ENCODE measurements around the gene ARHGAP1. TPM values are rescaled to one million over a fixed set of nuclear protein-coding genes. Genes with fewer than 3 reads are reported as not detected.
A peak's percentile ranks its signal among the peaks of the same experiment; 100 is the strongest.
"Not testable (repeated sequence)": the region's sequence is repeated elsewhere in the genome, so short reads cannot be mapped to it uniquely, and the experiment has no call there.

Gene ARHGAP1
- total RNA-seq, 1 donor from 2014 or later: 152 TPM

DNA sequence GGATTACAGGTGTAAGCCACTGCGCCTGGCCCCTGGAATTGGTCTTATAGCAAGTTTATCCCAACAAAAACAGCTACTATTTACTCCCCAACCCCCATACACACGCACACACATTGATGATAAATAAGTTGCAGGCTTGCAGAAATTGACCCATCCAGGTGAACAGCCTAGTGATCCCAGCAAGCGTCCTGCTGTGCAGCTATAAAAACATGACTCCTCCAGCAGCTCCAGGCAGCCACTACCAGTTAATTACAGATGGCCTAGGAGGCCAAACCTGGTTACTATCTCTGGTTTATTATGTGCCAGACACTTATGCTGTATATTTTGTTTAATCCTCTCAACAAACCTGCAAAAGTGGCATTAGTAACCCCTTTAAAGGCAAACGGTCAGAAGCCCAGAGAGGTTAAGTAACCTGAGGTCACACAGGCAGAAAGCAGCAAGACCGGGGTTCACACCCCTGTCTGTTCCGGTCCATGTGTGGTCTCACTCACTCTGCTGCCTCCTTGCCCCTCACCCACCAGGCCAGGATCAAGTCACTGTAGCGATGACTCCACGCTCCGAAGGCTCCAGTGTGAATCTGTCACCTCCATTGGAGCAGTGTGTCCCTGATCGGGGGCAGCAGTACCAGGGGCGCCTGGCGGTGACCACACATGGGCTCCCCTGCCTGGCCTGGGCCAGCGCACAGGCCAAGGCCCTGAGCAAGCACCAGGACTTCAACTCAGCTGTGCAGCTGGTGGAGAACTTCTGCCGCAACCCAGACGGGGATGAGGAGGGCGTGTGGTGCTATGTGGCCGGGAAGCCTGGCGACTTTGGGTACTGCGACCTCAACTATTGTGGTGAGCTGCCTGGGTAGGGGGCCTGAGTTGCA is 25.2 kb upstream of the ARHGAP1 start:
- no peak for DNase-seq (ENCODE audit: low spot score)
- intact Hi-C loops (cut with DNase I): no loop called here

DNA sequence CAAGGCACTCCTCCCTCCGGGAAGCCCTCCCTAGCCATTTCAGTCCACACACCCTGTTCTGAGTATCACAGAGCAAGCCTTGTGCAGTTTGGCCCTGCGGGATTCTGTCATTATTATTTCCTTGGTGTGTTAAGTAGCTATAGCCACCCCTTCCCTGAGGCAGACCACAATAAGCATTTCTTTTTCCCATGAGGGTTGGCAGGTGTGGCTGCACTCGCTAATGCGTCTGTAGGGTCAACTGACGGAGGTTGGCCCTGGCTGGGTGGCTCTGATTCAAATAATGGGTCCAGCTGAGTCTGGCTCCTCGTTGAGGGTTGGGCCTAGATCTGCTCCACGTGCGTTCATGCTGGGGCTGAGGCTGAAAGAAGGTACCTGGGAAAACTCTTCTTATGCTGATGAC is 23.7 kb upstream of the ARHGAP1 start:
- intact Hi-C loops (cut with DNase I): no loop called here

GRCh38 chr11:46723359-46723680 is 22.9 kb upstream of the ARHGAP1 start:
- intact Hi-C loops (cut with DNase I): no loop called here
- DNase-seq (ENCODE audit: low spot score): no peak

More for the DNA sequence above, 23.7 kb upstream of the ARHGAP1 start:
- DNase-seq (ENCODE audit: low spot score): no peak

GRCh38 chr11:46722566-46723358 is 22.3 kb upstream of the ARHGAP1 start:
- intact Hi-C loops (cut with DNase I): no loop called here
- DNase-seq (ENCODE audit: low spot score): no peak

- DNase-seq (ENCODE audit: low spot score): no peak
- intact Hi-C loops (cut with DNase I): no loop called here
These were observed 20.9 kb upstream of the ARHGAP1 start for GRCh38 chr11:46721286-46721685.

GRCh38 chr11:46719543-46720218 is 19.3 kb upstream of the ARHGAP1 start:
- DNase-seq (ENCODE audit: low spot score): no peak
- intact Hi-C loops (cut with DNase I): no loop called here

- intact Hi-C loops (cut with DNase I): no loop called here
These were observed 18.7 kb upstream of the ARHGAP1 start, which contains the start of gene F2 for GRCh38 chr11:46719048-46719542. F2 (plus strand) TSS chr11:46719213; CDS start chr11:46719236, 23 bp downstream.

GRCh38 chr11:46718155-46719019 is 18.0 kb upstream of the ARHGAP1 start:
- intact Hi-C loops (cut with DNase I): no loop called here

More at GRCh38 chr11:46719048-46719542, 18.7 kb upstream of the ARHGAP1 start, which contains the start of gene F2:
- no peak for DNase-seq (ENCODE audit: low spot score)

DNA sequence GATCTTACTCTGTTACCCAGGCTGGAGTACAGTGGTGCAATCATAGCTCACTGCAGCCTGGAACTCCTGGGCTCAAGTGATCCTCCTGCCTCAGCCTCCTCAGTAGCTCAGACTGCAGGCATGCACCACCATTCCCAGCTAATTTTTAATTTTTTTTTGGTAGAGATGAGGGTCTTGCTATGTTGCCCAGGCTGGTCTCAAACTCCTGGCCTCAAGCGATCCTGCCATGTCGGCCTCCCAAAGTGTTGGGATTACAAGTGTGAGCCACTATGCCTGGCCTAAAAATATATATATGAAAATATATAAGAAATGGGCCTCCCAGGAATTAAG is 17.4 kb upstream of the ARHGAP1 start:
- DNase-seq (ENCODE audit: low spot score): not testable (repeated sequence)

More at GRCh38 chr11:46718155-46719019, 18.0 kb upstream of the ARHGAP1 start:
- no peak for DNase-seq (ENCODE audit: low spot score)

GRCh38 chr11:46712874-46713576 is 12.6 kb upstream of the ARHGAP1 start:
- intact Hi-C loops (cut with DNase I): no loop called here
- no peak for DNase-seq (ENCODE audit: low spot score)

More for the DNA sequence above, 17.4 kb upstream of the ARHGAP1 start:
- intact Hi-C loops (cut with DNase I): not testable (repeated sequence)

DNA sequence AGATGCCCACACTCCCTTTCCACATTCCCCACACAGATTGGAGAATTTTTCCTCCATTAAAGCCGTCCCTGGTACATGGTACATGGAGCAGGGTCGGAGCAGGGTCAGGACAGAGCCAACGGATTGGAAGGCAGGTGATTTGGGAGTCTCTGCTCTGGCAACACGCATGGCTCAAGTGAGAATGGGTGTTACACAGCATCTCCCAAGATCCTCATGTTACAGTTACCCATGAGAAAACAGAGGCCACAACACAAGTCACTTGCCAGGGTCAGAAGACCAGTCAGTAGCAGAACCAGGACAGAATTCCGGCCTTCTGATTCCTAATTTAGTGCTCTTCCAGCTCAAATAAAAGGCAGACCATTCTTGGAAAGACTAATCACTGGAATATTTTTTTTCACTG is 10.9 kb upstream of the ARHGAP1 start:
- DNase-seq (ENCODE audit: low spot score): no peak
- intact Hi-C loops (cut with DNase I): no loop called here

DNA sequence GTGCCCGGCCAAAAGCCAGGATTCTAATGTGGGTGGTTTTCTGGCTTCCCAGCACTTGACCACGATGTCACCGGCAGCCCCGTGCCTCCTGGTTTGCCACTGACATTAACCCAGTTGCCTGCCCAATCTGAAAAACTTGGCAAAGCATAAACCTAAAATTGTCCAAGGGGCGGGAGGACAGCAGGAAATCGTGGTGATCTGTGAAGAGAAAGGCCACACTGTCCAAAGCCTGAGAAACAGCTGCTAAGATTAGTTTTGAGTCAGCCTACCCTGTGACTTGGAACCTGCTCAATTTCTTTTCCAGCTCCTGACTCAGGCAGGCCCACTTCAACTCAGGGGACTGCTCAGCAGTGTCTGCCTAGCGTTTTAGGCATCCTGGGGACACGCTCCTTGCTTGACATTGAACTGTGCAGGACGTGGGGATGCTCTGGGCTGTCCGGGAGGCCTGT is 10.4 kb upstream of the ARHGAP1 start:
- intact Hi-C loops (cut with DNase I): no loop called here
- peak; percentile 82 for DNase-seq (ENCODE audit: low spot score)

DNA sequence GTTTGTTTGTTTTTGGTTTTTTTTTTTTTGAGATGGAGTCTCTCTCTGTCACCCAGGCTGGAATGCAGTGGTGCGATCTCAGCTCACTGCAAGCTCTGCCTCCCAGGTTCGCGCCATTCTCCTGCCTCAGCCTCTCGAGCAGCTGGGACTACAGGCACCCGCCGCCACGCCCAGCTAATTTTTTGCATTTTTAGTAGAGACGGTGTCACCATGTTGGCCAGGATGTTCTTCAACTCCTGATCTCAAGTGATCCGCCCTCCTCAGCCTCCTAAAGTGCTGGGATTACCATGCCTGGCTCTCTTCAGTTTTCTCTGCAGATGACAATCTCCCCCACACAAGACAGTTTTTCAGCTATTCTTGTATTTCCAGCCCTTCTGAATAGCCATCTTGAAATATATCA is 8.9 kb upstream of the ARHGAP1 start:
- intact Hi-C loops (cut with DNase I); DNase-seq (ENCODE audit: low spot score): not testable (repeated sequence)

DNA sequence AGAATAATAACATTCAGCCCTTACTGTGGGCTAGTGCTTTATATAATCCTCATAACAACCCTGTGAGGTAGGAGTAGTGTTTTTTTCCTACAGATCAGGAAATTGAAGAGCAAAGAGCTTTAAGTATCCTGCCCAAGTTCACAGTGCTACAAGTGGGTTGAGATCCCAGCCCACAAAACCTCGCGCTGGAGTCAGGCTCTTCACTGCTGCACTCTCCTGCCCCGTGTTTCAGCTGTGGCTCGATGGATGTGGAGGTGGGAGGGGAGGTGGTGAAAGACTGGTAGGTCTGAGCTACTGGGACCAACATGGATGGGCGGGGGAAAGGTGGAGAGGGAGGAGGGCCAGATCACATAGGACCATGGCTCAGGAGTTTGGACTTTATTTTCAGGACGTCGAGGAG is 6.5 kb upstream of the ARHGAP1 start:
- intact Hi-C loops (cut with DNase I): no loop called here
- no peak for DNase-seq (ENCODE audit: low spot score)

DNA sequence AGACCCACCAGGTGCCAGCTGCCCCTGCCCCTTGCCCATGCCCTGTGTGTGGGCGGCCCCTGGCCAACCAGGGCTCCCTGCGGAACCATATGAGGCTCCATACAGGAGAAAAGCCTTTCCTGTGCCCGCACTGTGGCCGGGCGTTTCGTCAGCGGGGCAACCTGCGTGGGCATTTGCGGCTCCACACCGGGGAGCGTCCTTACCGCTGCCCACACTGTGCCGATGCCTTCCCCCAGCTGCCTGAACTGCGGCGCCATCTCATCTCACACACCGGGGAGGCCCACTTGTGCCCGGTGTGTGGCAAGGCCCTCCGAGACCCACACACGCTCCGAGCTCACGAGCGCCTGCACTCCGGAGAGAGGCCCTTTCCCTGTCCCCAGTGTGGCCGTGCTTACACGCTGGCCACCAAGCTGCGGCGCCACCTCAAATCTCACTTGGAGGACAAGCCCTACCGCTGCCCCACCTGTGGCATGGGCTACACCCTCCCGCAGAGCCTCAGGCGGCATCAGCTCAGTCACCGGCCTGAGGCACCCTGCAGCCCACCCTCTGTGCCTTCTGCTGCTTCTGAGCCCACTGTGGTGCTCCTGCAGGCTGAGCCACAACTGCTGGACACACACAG is 4.8 kb upstream of the ARHGAP1 start:
- intact Hi-C loops (cut with DNase I): no loop called here
- no peak for DNase-seq (ENCODE audit: low spot score)

GRCh38 chr11:46701078-46701654 is 747 bp upstream of the ARHGAP1 start:
- intact Hi-C loops (cut with DNase I): loop anchor here (2.0 to 5.0 kb wide), 2 partner anchors 54 to 84 kb away; partner anchors contain the start of genes ATG13 and HARBI1
- no peak for DNase-seq (ENCODE audit: low spot score)

DNA sequence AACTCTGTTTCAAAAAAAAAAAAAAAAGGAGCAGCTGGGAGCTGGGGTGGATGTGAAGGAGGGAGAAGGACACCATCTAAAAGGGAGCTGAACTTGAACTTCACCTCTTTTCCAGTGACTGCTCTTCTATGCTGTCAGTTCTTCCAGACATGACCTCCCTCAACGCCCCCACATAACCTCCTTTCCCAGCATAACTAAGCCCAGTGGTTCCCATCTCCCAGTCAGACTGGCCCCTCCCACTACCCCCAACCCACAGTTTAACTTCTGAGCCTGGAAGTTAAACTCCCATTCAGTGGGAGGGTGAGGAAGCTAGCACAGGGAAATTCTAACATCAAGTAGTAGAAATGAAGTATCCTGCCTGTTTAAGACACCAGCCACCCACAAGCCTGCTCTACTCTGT is 1.8 kb downstream of the ARHGAP1 start:
- intact Hi-C loops (cut with DNase I): no loop called here
- DNase-seq (ENCODE audit: low spot score): no peak

DNA sequence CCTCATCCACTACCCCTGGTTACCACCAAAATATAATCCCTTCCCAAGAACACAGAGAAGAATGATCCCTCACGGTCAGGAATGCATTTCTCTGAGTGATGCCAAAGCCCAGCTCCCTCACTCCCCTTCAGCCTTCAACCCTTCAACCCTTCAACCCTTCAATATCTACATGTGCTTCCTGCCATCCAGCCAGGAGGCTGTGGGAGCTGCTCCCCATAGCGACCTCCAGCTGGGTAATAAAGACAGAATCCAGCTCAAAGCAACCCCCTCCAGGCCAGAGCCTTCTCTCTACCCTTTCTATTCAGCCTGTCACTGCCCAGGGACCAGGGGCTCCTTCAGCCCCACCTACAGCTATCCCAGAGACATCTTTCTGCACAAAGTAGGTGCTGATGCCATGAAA is 2.7 kb downstream of the ARHGAP1 start:
- intact Hi-C loops (cut with DNase I): no loop called here
- DNase-seq (ENCODE audit: low spot score): no peak

Data from cardiac septum (tissue), 1 donor.